Effector memory CD8-positive, alpha-beta T cell (primary cell): ENCODE measurements around the gene EFS.
A peak's percentile ranks its signal among the peaks of the same experiment; 100 is the strongest.

Experiments used
- ATAC-seq: fragments of 150-1000 bp; cut with Tn5 transposase; replicated peaks from 2 replicates; pipeline ENCODE4 v1.10.0; 2021; ENCODE audit warnings: mild to moderate bottlenecking, moderate library complexity
- DNase-seq, 3 experiments: peaks; one replicate each; pipeline ENCODE4 v3.0.0; 2021
- H3K27ac Mint-ChIP-seq, 2 donors: one replicate each; pipeline ENCODE4 v1.8.0; 2022; ENCODE audit warnings: mild to moderate bottlenecking in 2 of 2, mixed read lengths in 2 of 2, moderate library complexity in 2 of 2
- H3K27me3 Mint-ChIP-seq, 2 donors: one replicate each; pipeline ENCODE4 v1.8.0; 2022; ENCODE audit warnings: mixed read lengths in 2 of 2
- H3K36me3 Mint-ChIP-seq: one replicate; pipeline ENCODE4 v1.8.0; 2022; ENCODE audit warnings: mild to moderate bottlenecking, moderate library complexity, mixed read lengths; ENCODE audit not compliant: insufficient read depth
- H3K4me1 Mint-ChIP-seq, 2 donors: one replicate each; pipeline ENCODE4 v1.8.0; 2022; ENCODE audit warnings: low read depth in 2 of 2, mixed read lengths in 2 of 2
- H3K4me3 Mint-ChIP-seq, 2 donors: one replicate each; pipeline ENCODE4 v1.8.0; 2022; ENCODE audit warnings: mild to moderate bottlenecking in 2 of 2, mixed read lengths in 2 of 2, moderate library complexity in 2 of 2
- H3K9me3 Mint-ChIP-seq, 2 donors: one replicate each; pipeline ENCODE4 v1.8.0; 2022; ENCODE audit warnings: mixed read lengths in 2 of 2

EFS gene

GRCh38 chr14:23379366-23380196 is 14.6 kb upstream of the EFS start:
- ATAC-seq = peak; percentile 82

DNA sequence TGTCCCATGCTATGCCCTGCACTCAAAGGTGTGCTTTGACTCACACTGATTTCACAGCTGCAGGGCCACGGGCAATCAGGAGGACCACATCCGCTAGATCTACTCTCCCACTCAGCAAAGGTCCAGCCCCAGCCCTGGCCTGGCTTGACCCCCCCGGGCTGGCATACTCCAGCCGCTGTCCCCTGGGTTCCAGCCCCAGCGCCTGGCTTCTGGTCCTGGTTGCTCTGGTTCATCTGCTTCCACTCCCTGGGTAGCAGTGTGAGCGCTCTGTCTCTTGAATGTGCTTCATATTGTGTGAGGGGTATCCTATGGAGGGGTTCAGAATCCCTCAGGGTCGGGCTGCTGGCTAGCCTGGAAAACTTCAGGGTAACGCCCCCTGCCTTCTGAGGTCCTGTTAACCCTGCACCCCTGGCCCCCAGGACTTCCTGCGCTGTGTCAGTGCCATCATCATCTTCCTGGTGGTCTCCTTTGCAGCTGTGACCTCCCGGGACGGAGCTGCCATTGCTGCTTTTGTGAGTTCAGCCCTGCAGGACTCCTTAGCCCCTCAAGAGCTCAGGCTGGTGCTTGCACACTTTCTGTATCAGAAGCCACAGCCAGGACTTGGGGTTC is 13.7 kb upstream of the EFS start:
- Mint-ChIP-seq H3K27me3 (peaks cover 21 to 66% of the 10 kb centered on the region in 2 donors), H3K9me3 (no peaks in the 10 kb centered on the region), H3K4me3 (no peak overlapping the region), H3K36me3 (no peaks in the 10 kb centered on the region), H3K4me1 (no peaks in the 10 kb centered on the region), H3K27ac (no peak overlapping the region)
- no peak for DNase-seq
- ATAC-seq = no peak

More at GRCh38 chr14:23379366-23380196, 14.6 kb upstream of the EFS start:
- Mint-ChIP-seq H3K4me1 (no peaks in the 10 kb centered on the region), H3K36me3 (no peaks in the 10 kb centered on the region), H3K27ac (no peak overlapping the region), H3K9me3 (no peaks in the 10 kb centered on the region), H3K4me3 (no peak overlapping the region), H3K27me3 (peaks cover 26 to 66% of the 10 kb centered on the region in 2 donors)
- peak; percentile 56 to 62 (median 59) for DNase-seq

DNA sequence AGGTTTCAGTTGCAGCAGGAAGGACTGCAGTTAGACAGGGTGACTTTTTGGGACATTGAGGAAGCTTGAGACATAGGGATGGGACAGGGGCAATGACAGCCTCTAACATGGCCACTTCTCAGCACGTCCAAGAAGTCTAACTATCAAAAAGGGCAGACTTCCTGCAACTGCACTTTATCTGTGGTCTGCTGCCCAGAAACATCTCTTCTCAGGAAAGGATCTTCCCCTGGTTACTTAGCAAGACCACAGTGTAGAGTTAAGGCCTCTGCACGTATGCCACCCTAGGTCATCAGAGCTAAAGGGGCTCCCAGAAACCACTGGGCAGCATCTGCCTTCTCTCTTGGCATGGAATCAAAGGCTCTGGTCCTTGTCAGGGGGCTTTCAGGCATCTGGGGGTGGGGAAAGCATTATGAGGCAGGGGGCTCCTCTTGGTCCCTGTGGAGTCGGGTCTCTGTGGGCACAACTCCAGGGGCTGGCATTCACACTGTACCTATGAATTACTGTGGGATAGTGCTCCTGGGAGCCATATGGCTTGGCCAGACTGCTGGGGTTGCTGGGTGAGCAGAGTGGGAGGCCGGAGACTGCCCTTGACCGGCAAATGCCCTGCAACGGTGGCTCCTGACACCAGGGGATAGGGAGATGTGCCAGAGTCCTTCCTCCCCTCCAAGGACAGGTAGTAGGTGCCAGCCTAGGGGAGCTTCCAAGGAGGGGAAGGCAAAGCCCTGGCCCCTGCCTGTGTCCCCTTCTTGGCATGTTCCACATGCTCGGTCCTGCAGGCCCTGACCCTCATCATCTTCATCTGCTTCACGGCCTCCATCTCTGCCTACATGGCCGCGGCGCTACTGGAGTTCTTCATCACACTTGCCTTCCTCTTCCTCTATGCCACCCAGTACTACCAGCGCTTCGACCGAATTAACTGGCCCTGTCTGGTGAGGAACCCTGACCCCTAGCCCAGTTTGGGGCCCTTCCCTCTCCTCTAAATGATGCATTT is 12.9 kb upstream of the EFS start:
- DNase-seq (no peak), ATAC-seq (no peak)
- H3K4me1 Mint-ChIP-seq = no peaks in the 10 kb centered on the region
- H3K27me3 Mint-ChIP-seq = peaks cover 20 to 60% of the 10 kb centered on the region in 2 donors
- no peaks in the 10 kb centered on the region for H3K9me3 Mint-ChIP-seq
- H3K27ac Mint-ChIP-seq = peak overlapping the region in 1 of 2 donors; percentile 54
- no peak overlapping the region for H3K4me3 Mint-ChIP-seq
- H3K36me3 Mint-ChIP-seq = no peaks in the 10 kb centered on the region

GRCh38 chr14:23377198-23377550 is 12.2 kb upstream of the EFS start:
- no peaks in the 10 kb centered on the region for H3K36me3 Mint-ChIP-seq
- peaks cover 14 to 54% of the 10 kb centered on the region in 2 donors for H3K27me3 Mint-ChIP-seq
- no peak for DNase-seq
- no peak for ATAC-seq
- H3K4me3 Mint-ChIP-seq = no peak overlapping the region
- H3K27ac Mint-ChIP-seq = peak overlapping the region in 1 of 2 donors; percentile 54
- no peaks in the 10 kb centered on the region for H3K4me1 Mint-ChIP-seq
- H3K9me3 Mint-ChIP-seq = no peaks in the 10 kb centered on the region

DNA sequence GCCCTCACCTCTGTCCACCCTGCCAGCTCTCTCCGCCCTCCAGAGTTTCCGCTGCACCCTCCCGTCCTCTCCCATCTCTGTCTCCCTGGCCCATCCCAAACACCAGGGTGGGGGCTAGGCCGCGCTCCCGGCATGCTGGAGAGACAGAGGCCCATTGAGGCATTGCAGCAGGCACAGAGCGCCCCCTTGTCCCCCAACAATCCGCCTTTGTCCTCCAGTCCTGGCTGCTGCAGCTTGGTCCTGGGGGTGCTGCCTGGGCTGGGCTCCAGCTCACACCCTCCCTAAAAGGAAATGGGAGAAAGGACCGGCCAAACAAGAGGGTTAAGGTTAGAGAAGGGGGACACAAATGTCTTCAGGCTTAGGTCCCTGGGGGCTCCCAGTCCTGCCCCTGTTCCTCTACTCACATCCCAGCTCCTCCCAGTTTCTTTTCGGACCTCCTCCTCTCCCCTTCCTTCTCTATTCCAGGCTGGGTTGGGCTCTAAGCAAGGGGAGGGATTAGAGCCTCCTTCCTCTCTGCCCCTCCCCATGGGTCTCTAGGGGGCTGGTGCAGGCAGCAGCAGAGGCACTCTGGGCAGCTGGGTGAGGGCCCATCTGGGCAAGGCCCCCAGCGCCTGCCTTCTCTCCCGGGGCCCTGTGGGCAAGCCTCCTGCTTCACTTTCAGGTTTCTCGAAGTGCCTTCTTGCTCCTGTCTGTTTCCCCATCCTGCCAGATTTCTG is 11.7 kb upstream of the EFS start, which contains the start of gene CMTM5:
Gene CMTM5, plus strand, starts transcription at position 565 of the 716 bp plus-strand sequence. CDS start 206 bp downstream, outside the sequence.
- no peak for DNase-seq
- no peak for ATAC-seq
- no peaks in the 10 kb centered on the region for H3K9me3 Mint-ChIP-seq
- H3K36me3 Mint-ChIP-seq = no peaks in the 10 kb centered on the region
- peaks cover 9 to 48% of the 10 kb centered on the region in 2 donors for H3K27me3 Mint-ChIP-seq
- H3K4me3 Mint-ChIP-seq = no peak within 1 kb of the TSS
- no peaks in the 10 kb centered on the region for H3K4me1 Mint-ChIP-seq
- peak within 1 kb of the TSS in 1 of 2 donors; percentile 54 for H3K27ac Mint-ChIP-seq

DNA sequence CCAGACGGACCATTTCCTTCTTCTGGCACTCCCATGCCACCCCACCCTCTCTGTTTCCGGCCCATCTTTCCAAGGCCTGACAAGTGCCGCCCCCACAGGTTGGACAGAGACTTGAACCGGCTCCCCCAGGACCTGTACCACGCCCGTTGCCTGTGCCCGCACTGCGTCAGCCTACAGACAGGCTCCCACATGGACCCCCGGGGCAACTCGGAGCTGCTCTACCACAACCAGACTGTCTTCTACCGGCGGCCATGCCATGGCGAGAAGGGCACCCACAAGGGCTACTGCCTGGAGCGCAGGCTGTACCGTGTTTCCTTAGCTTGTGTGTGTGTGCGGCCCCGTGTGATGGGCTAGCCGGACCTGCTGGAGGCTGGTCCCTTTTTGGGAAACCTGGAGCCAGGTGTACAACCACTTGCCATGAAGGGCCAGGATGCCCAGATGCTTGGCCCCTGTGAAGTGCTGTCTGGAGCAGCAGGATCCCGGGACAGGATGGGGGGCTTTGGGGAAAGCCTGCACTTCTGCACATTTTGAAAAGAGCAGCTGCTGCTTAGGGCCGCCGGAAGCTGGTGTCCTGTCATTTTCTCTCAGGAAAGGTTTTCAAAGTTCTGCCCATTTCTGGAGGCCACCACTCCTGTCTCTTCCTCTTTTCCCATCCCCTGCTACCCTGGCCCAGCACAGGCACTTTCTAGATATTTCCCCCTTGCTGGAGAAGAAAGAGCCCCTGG is 10.7 kb upstream of the EFS start:
- Mint-ChIP-seq H3K27me3 (peaks cover 2 to 48% of the 10 kb centered on the region in 2 donors), H3K36me3 (no peaks in the 10 kb centered on the region), H3K4me1 (no peaks in the 10 kb centered on the region), H3K9me3 (no peaks in the 10 kb centered on the region), H3K4me3 (no peak overlapping the region), H3K27ac (no peak overlapping the region)
- no peak for ATAC-seq
- no peak for DNase-seq

DNA sequence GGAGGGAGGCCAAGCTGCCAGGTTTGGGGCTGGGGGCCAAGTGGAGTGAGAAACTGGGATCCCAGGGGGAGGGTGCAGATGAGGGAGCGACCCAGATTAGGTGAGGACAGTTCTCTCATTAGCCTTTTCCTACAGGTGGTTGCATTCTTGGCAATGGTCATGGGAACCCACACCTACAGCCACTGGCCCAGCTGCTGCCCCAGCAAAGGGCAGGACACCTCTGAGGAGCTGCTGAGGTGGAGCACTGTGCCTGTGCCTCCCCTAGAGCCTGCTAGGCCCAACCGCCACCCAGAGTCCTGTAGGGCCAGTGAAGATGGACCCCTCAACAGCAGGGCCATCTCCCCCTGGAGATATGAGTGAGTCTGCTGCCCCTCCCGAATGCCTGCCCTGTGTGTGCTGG is 8.1 kb upstream of the EFS start:
- H3K27me3 Mint-ChIP-seq = peaks cover 0 to 34% of the 10 kb centered on the region in 2 donors
- no peaks in the 10 kb centered on the region for H3K36me3 Mint-ChIP-seq
- H3K9me3 Mint-ChIP-seq = no peaks in the 10 kb centered on the region
- ATAC-seq (no peak), DNase-seq (no peak)
- no peaks in the 10 kb centered on the region for H3K4me1 Mint-ChIP-seq
- H3K4me3 Mint-ChIP-seq = no peak overlapping the region
- H3K27ac Mint-ChIP-seq = no peak overlapping the region

- Mint-ChIP-seq H3K9me3 (no peaks in the 10 kb centered on the region), H3K4me3 (no peak within 1 kb of the TSS), H3K27me3 (peaks cover 3 to 34% of the 10 kb centered on the region in 2 donors), H3K27ac (no peak within 1 kb of the TSS), H3K4me1 (no peaks in the 10 kb centered on the region), H3K36me3 (no peaks in the 10 kb centered on the region)
- ATAC-seq (no peak), DNase-seq (no peak)
Observed at GRCh38 chr14:23372509-23372908, 7.5 kb upstream of the EFS start, which contains the start of gene IL25. Gene IL25 (plus strand): TSS chr14:23372809.

DNA sequence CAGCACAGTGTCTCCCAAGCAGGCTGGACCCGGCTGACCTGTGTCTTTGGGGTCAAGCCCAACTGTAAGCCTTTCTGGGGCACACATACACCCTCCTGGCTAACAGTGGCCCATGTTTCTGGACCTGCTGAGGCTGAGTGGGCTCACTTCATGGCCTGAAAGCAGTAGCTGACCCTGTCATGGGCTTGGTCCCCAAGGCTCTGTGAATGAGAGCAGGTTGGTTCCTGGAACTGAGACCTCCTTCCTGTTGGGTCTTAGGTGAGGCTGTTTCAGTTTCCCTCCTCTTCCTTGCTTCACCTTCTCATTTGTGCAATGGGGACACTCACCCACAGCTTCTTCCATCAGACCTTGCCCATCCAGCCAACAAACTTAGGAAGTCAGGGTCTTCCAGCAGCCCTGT is 6.9 kb upstream of the EFS start:
- Mint-ChIP-seq H3K9me3 (no peaks in the 10 kb centered on the region), H3K27ac (no peak overlapping the region), H3K36me3 (no peaks in the 10 kb centered on the region), H3K4me1 (no peaks in the 10 kb centered on the region), H3K27me3 (peaks cover 9 to 34% of the 10 kb centered on the region in 2 donors), H3K4me3 (no peak overlapping the region)
- DNase-seq (no peak), ATAC-seq (no peak)

DNA sequence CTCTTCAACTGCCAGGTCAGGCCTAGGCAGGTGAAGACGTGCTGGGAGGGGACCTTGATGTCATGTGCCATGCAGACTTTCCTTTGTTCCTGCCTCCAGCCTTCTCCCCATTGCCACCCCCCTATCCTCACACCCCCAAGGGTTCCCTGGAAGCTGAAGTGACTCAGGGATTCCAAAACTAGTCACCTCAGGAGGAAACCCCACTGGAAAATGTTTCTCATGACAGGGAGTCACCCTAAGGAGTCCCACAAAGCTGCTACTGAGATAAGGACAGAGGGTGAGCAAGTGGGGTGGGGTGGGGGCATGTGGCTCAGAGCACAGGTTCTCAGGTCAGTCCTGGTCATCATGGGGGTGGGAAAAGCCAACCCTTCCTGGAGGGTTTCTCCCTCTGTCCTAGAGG is 5.2 kb upstream of the EFS start:
- Mint-ChIP-seq H3K27ac (no peak overlapping the region), H3K9me3 (no peaks in the 10 kb centered on the region), H3K4me3 (no peak overlapping the region), H3K36me3 (no peaks in the 10 kb centered on the region), H3K4me1 (no peaks in the 10 kb centered on the region), H3K27me3 (peaks cover 14 to 41% of the 10 kb centered on the region in 2 donors)
- DNase-seq (no peak), ATAC-seq (no peak)

GRCh38 chr14:23366426-23366921 is 1.5 kb upstream of the EFS start:
- no peak for DNase-seq
- no peak for ATAC-seq
- Mint-ChIP-seq H3K4me1 (no peaks in the 10 kb centered on the region), H3K27me3 (peaks cover 22 to 55% of the 10 kb centered on the region in 2 donors), H3K36me3 (peaks cover 4% of the 10 kb centered on the region), H3K27ac (no peak overlapping the region), H3K4me3 (no peak overlapping the region), H3K9me3 (no peaks in the 10 kb centered on the region)

DNA sequence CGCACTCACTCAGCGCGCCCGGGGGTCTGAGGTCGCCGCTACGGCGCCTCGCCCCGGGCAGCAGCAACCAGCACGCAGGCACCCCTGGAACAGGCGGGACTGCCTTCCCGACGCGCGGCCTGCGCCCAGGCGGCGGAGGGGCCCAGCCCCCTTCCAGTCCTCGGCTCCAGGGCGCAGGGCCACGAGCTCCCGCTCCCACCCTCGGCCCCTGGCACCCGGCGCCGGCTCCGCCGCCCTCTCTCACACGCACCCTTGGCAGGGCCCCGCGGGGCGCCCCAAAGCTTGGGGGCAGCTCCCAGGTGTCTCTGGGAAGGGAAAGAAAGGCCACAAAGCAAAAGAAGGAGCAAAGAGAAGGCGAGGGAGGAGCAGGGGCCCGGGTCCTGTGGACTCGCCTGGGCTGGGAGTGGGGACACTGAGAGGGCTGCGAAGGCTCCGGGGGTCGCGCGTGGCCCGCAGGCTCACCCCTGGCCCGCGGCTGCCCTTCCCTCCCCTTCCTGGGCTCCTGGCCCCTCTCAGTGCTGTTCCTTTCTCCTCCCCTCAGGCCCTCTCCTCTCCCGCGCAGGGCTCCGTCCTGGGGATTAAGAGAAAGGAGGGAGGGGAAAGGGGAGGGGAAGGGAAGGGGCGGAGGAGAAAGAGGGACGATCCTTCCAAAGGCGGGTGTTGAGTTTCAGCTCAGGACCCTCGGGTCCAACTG is 907 bp upstream of the EFS start:
- no peaks in the 10 kb centered on the region for H3K9me3 Mint-ChIP-seq
- DNase-seq (no peak), ATAC-seq (no peak)
- H3K36me3 Mint-ChIP-seq = peaks cover 4% of the 10 kb centered on the region
- H3K4me1 Mint-ChIP-seq = no peaks in the 10 kb centered on the region
- H3K27ac Mint-ChIP-seq = no peak overlapping the region
- peaks cover 22 to 49% of the 10 kb centered on the region in 2 donors for H3K27me3 Mint-ChIP-seq
- no peak overlapping the region for H3K4me3 Mint-ChIP-seq
